ENCODE results near the gene SH3BP4.

Gene SH3BP4

DNA sequence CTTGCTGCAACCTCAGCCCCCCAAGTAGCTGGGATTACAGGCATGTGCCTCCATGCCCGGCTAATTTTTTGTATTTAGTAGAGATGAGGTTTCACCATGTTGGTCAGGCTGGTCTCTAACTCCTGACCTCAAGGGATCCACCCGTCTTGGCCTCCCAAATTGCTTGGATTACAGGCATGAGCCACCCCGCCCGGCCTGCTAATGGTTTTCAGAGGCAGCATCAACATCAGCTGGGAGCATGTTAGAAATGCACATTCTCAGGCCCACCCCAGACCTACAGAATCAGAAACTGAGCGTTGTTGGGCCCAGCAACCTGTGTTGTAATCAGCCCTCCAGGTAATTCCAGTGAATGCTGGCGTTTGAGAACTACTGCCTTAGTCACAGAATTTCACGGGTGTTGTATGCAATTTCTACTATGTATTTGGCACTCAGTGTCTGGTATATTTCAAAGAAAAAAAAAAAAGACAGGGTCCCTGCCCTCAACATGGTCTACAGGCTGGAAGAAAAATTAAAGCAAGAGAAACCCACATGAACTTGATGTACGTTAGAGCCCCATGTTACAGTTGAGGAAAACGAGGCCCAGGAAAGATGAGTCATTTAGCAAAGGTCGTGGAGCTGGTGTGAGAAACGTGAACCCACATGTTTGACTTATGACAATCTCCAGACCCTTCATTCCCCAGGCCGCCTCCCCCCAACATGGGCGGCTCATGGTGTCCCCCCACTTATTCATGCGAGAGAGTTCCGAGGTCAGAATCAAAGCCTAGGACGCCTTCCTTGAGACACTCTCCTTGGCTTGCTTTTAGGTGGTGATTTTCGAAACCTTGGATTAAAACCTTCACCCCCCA lies 35.3 kb downstream of the SH3BP4 start:
- peaks cover 78% of the 10 kb centered on the region for H3K36me3 ChIP-seq (ENCODE audit: control insufficient read depth, insufficient read depth, low read length)
- no peaks in the 10 kb centered on the region for H3K9me3 ChIP-seq (ENCODE audit: control insufficient read depth, low read length)
- H3K4me3 ChIP-seq (ENCODE audit: extremely low read depth, insufficient read depth, low read length, poor library complexity, severe bottlenecking), result no peak overlapping the region
- WGBS, 2 experiments (ENCODE audit: insufficient coverage in 2 of 2), result 94 to 99% methylated on average over 9 to 14 of the region's 17 CpGs
- peaks cover 58% of the 10 kb centered on the region for H3K4me1 ChIP-seq (ENCODE audit: control insufficient read depth, insufficient read depth, low read length, poor library complexity, severe bottlenecking)
- H3K27ac ChIP-seq (ENCODE audit: low read depth, low read length, severe bottlenecking), result no peak overlapping the region

DNA sequence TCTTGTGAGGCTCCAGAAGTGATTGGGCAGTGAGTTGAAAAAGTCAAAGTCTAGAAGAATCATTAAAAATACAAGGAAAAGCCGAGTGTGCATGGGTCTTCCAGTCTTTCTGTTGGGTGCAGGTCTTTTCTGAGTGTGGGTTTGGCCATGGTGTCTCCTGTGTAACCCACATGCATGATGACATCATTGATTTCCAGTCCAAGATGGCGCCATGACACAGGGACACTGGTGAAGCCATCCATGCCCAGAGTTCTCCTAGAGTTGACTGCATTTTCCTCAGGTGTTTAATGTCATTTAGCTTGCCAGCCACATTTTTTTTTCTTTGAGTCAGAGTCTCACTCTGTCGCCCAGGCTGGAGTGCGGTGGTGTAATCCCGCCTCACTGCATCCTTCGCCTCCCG lies 35.9 kb downstream of the SH3BP4 start:
- Histone ChIP-seq H3K4me3 (ENCODE audit: extremely low read depth, insufficient read depth, low read length, poor library complexity, severe bottlenecking) (no peak overlapping the region), H3K9me3 (ENCODE audit: control insufficient read depth, low read length) (no peaks in the 10 kb centered on the region), H3K4me1 (ENCODE audit: control insufficient read depth, insufficient read depth, low read length, poor library complexity, severe bottlenecking) (peaks cover 55% of the 10 kb centered on the region), H3K36me3 (ENCODE audit: control insufficient read depth, insufficient read depth, low read length) (peaks cover 85% of the 10 kb centered on the region), H3K27ac (ENCODE audit: low read depth, low read length, severe bottlenecking) (no peak overlapping the region)
- WGBS, 2 experiments (ENCODE audit: insufficient coverage in 2 of 2), result 97 to 98% methylated on average over 2 to 7 of the region's 7 CpGs

DNA sequence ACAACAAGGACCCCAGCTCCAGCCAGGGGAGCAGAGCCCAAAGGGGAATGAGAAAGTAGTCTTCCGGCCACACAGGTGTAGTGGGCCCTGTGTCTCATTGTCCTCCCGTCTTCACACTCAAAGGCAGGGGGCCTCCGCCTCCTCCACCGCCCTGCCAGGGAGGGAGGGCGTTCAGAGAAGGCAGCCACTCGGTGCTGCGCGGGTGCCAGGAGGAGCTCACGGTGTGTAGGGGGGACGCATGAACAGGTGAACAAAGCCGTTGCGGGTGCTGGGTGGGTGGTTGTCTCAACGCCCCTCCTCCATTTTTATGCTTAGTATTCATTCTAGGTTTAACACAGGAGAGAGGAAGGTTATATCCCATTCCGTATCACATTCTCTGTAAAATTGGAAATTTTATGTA lies 36.7 kb downstream of the SH3BP4 start:
- Histone ChIP-seq H3K27ac (ENCODE audit: low read depth, low read length, severe bottlenecking) (no peak overlapping the region), H3K4me3 (ENCODE audit: extremely low read depth, insufficient read depth, low read length, poor library complexity, severe bottlenecking) (no peak overlapping the region), H3K4me1 (ENCODE audit: control insufficient read depth, insufficient read depth, low read length, poor library complexity, severe bottlenecking) (peaks cover 55% of the 10 kb centered on the region), H3K9me3 (ENCODE audit: control insufficient read depth, low read length) (no peaks in the 10 kb centered on the region), H3K36me3 (ENCODE audit: control insufficient read depth, insufficient read depth, low read length) (peaks cover 91% of the 10 kb centered on the region)
- 95% methylated on average over 5 to 12 of the region's 14 CpGs for WGBS, 2 experiments (ENCODE audit: insufficient coverage in 2 of 2)

DNA sequence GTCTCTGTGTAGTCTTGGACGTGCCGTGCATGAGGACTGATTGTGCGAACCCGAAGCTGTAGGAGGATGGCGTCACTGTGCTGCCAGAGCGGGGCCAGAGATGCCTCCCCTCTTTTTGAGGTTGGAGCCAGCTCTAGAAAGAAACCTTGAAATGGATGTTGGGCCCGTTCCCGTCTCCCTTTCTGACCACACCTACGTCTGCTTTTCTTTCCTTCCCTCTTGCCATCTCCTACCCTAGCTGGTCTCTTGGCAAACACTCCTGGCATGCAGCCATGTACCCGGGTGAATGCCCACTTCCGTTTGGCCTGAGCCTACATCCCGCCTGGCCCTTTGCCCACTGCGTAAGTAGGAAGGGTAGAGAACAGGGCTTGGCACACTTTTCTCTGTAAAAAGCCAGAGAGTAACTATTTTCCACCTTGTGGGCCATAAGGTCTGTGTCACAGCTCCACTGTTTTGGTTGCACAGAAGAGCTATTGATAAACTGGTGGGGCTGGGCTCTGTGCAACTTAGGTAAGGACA lies 37.4 kb downstream of the SH3BP4 start:
- H3K4me1 ChIP-seq (ENCODE audit: control insufficient read depth, insufficient read depth, low read length, poor library complexity, severe bottlenecking), result peaks cover 56% of the 10 kb centered on the region
- H3K9me3 ChIP-seq (ENCODE audit: control insufficient read depth, low read length), result no peaks in the 10 kb centered on the region
- 94 to 96% methylated on average over 10 of the region's 13 CpGs for WGBS, 2 experiments (ENCODE audit: insufficient coverage in 2 of 2)

DNA sequence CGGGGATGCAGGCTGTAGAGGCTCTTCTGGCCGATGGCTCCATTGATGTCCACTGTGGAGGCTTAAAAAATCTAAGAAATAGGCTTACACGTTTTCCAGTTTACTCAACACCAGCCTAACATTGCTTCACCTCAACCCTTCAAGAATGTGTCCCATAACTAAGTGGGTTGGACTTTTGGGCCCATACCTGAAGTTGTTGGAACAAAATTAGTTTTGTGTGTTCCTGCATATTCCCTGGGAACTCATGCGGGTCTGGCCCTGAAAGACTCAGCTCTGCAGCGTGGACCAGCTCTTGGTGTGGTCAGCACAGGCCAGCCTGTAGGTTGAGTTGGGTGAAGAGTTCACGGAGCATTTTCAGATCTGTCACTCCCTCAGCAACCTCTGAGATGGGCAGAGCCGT lies 38.5 kb downstream of the SH3BP4 start:
- Histone ChIP-seq H3K36me3 (ENCODE audit: control insufficient read depth, insufficient read depth, low read length) (peaks cover 94% of the 10 kb centered on the region), H3K4me1 (ENCODE audit: control insufficient read depth, insufficient read depth, low read length, poor library complexity, severe bottlenecking) (peaks cover 56% of the 10 kb centered on the region), H3K4me3 (ENCODE audit: extremely low read depth, insufficient read depth, low read length, poor library complexity, severe bottlenecking) (no peak overlapping the region), H3K9me3 (ENCODE audit: control insufficient read depth, low read length) (no peaks in the 10 kb centered on the region), H3K27ac (ENCODE audit: low read depth, low read length, severe bottlenecking) (no peak overlapping the region)
- WGBS, 2 experiments (ENCODE audit: insufficient coverage in 2 of 2), result 92 to 97% methylated on average over 5 to 6 of the region's 7 CpGs

More for the DNA sequence above, 37.4 kb downstream of the SH3BP4 start:
- no peak overlapping the region for H3K27ac ChIP-seq (ENCODE audit: low read depth, low read length, severe bottlenecking)
- peaks cover 94% of the 10 kb centered on the region for H3K36me3 ChIP-seq (ENCODE audit: control insufficient read depth, insufficient read depth, low read length)
- no peak overlapping the region for H3K4me3 ChIP-seq (ENCODE audit: extremely low read depth, insufficient read depth, low read length, poor library complexity, severe bottlenecking)

DNA sequence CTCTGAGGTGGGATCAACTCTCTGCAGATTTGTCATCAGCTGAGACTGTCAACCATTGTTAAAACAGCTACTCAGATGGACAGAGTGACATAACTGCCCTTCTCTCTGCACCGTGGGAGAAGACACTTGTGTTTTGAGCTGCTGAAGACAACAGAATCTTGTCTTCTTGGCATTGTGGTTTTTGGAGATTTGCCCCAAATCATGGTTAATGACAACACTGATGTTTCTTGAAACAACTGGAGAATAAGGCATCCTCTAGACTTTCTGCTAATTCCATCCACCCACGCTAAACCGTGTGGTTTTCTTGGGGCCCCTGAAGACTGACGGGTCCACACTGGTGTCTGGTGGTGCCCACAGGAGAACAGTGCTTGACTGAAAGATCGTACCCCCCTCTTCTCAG lies 39.5 kb downstream of the SH3BP4 start:
- WGBS, 2 experiments (ENCODE audit: insufficient coverage in 2 of 2), result 97 to 100% methylated on average over 3 of the region's 5 CpGs
- H3K36me3 ChIP-seq (ENCODE audit: control insufficient read depth, insufficient read depth, low read length), result peaks cover 93% of the 10 kb centered on the region
- H3K4me1 ChIP-seq (ENCODE audit: control insufficient read depth, insufficient read depth, low read length, poor library complexity, severe bottlenecking), result peaks cover 56% of the 10 kb centered on the region
- H3K27ac ChIP-seq (ENCODE audit: low read depth, low read length, severe bottlenecking), result no peak overlapping the region
- no peak overlapping the region for H3K4me3 ChIP-seq (ENCODE audit: extremely low read depth, insufficient read depth, low read length, poor library complexity, severe bottlenecking)
- H3K9me3 ChIP-seq (ENCODE audit: control insufficient read depth, low read length), result no peaks in the 10 kb centered on the region

DNA sequence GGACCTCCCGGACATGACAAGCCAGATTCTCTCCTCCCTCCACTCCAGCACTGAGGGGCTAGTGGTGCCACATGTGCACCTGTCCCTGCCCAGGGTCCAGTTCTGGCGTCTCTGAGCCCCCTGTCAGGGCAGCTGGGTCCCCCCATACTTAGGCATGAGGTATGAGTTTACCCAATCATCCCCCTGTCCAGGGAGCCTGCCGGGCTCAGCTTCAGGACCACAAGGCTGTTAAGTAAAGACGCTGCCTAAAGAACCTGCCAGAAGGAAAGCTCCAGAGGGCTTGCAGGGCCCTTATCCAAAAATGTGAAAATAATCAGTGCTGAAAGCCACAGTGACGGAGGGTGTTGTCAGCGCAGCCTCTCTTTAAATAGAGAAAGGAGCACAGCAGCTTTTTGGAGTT lies 40.0 kb downstream of the SH3BP4 start:
- peaks cover 56% of the 10 kb centered on the region for H3K4me1 ChIP-seq (ENCODE audit: control insufficient read depth, insufficient read depth, low read length, poor library complexity, severe bottlenecking)
- H3K9me3 ChIP-seq (ENCODE audit: control insufficient read depth, low read length), result no peaks in the 10 kb centered on the region
- 91 to 98% methylated on average over 4 to 6 of the region's 6 CpGs for WGBS, 2 experiments (ENCODE audit: insufficient coverage in 2 of 2)
- no peak overlapping the region for H3K27ac ChIP-seq (ENCODE audit: low read depth, low read length, severe bottlenecking)
- peaks cover 91% of the 10 kb centered on the region for H3K36me3 ChIP-seq (ENCODE audit: control insufficient read depth, insufficient read depth, low read length)
- no peak overlapping the region for H3K4me3 ChIP-seq (ENCODE audit: extremely low read depth, insufficient read depth, low read length, poor library complexity, severe bottlenecking)

DNA sequence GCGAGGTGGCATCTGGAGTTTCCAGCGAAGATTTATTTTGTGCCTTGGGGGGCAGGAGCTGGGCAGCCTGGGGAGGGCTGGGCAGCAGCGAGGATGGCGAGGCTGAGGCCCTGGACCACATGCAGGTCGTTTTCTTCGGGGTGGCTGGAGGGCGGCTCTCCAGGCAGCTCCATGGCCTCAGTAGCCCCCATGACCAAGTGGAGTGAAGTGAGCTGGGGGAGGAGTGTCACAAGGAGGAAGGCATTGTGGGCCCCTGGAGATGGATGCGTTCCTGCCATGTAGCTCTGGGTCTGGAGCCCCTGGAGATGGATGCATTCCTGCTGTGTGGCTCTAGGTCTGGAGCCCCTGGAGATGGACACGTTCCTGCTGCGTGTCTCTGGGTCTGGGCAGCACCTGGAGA lies 40.4 kb downstream of the SH3BP4 start:
- WGBS, 2 experiments (ENCODE audit: insufficient coverage in 2 of 2), result 94 to 99% methylated on average over 8 to 10 of the region's 10 CpGs
- peaks cover 91% of the 10 kb centered on the region for H3K36me3 ChIP-seq (ENCODE audit: control insufficient read depth, insufficient read depth, low read length)
- no peak overlapping the region for H3K27ac ChIP-seq (ENCODE audit: low read depth, low read length, severe bottlenecking)
- H3K4me1 ChIP-seq (ENCODE audit: control insufficient read depth, insufficient read depth, low read length, poor library complexity, severe bottlenecking), result peaks cover 56% of the 10 kb centered on the region
- H3K9me3 ChIP-seq (ENCODE audit: control insufficient read depth, low read length), result no peaks in the 10 kb centered on the region
- no peak overlapping the region for H3K4me3 ChIP-seq (ENCODE audit: extremely low read depth, insufficient read depth, low read length, poor library complexity, severe bottlenecking)

DNA sequence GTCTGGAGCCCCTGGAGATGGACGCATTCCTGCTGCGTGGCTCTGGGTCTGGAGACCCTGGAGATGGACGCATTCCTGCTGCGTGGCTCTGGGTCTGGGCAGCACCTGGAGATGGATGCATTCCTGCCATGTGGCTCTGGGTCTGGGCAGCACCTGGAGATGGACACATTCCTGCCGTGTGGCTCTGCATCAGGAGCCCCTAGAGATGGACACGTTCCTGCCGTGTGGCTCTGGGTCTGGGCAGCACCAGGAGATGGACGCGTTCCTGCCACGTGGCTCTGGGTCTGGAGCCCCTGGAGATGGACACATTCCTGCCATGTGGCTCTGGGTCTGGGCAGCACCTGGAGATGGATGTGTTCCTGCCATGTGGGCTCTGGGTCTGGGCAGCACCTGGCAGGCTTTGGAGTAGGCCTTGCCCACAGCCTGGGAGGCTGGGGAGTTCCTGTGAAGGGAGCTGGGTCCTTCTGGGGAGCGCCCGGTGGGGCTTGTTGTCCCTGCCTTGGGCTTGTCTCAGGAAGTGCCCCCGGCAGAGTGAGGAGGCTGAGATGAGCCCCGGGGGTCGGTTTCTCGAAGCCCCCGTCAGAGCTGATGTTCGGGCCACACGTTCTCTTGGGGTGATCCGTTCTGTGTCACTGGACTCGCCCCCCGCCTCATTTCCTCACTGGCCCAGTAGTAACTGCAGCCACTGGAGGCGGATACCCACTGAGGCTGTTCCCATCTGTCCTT lies 41.0 kb downstream of the SH3BP4 start:
- H3K9me3 ChIP-seq (ENCODE audit: control insufficient read depth, low read length), result no peaks in the 10 kb centered on the region
- H3K27ac ChIP-seq (ENCODE audit: low read depth, low read length, severe bottlenecking), result no peak overlapping the region
- H3K4me3 ChIP-seq (ENCODE audit: extremely low read depth, insufficient read depth, low read length, poor library complexity, severe bottlenecking), result no peak overlapping the region
- H3K4me1 ChIP-seq (ENCODE audit: control insufficient read depth, insufficient read depth, low read length, poor library complexity, severe bottlenecking), result peaks cover 61% of the 10 kb centered on the region
- WGBS, 2 experiments (ENCODE audit: insufficient coverage in 2 of 2), result 87 to 99% methylated on average over 18 to 23 of the region's 23 CpGs
- peaks cover 89% of the 10 kb centered on the region for H3K36me3 ChIP-seq (ENCODE audit: control insufficient read depth, insufficient read depth, low read length)

DNA sequence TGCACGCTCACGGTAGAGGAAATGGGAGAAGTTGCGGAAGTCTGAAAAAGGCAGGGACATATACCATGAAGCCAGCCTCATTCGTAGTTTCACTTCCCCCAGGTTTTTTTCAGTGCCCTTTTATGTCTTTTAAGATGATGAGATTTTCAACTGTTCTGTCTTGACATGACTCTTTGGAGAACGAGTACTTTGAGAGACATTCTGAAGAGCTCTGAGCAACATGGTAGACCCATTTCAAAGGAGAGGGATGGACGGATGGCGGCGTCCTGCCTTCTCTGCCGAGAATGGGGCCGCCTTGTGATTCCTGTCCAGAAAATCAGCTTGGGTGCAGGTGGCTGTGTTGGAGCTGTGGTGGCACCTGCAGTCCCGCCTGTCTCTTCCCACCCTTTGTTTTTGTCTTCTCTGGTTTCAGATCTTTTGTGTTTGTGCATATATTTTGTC lies 41.7 kb downstream of the SH3BP4 start:
- Histone ChIP-seq H3K27ac (ENCODE audit: low read depth, low read length, severe bottlenecking) (no peak overlapping the region), H3K4me3 (ENCODE audit: extremely low read depth, insufficient read depth, low read length, poor library complexity, severe bottlenecking) (no peak overlapping the region), H3K36me3 (ENCODE audit: control insufficient read depth, insufficient read depth, low read length) (peaks cover 88% of the 10 kb centered on the region), H3K9me3 (ENCODE audit: control insufficient read depth, low read length) (no peaks in the 10 kb centered on the region), H3K4me1 (ENCODE audit: control insufficient read depth, insufficient read depth, low read length, poor library complexity, severe bottlenecking) (peaks cover 69% of the 10 kb centered on the region)
- WGBS, 2 experiments (ENCODE audit: insufficient coverage in 2 of 2), result 96 to 99% methylated on average over 6 to 11 of the region's 11 CpGs
